Effector memory CD4-positive, alpha-beta T cell (primary cell): ENCODE measurements around the gene CPNE9.

ENCODE experiments used
- DNase-seq, 3 donors: peaks; one replicate each; pipeline ENCODE4 v3.0.0-alpha.2; 2020
- H3K27ac ChIP-seq: 2 replicates; pipeline ENCODE4 v1.7.0; 2013; ENCODE audit warnings: mild to moderate bottlenecking, low read length, moderate library complexity; ENCODE audit not compliant: insufficient read depth, poor library complexity, severe bottlenecking
- H3K27me3 ChIP-seq: replicated peaks from 2 replicates; pipeline ENCODE4 v1.7.0; 2013; ENCODE audit warnings: mild to moderate bottlenecking, low read length; ENCODE audit not compliant: insufficient read depth, control insufficient read depth, poor library complexity, severe bottlenecking
- H3K36me3 ChIP-seq: 2 replicates; pipeline ENCODE4 v1.7.0; 2013; ENCODE audit warnings: mild to moderate bottlenecking, low read length, moderate library complexity; ENCODE audit not compliant: control insufficient read depth, insufficient read depth
- H3K4me1 ChIP-seq: 2 replicates; pipeline ENCODE4 v1.7.0; 2013; ENCODE audit warnings: low read length, mild to moderate bottlenecking; ENCODE audit not compliant: control insufficient read depth, insufficient read depth, poor library complexity, severe bottlenecking
- H3K4me3 ChIP-seq: 2 replicates; pipeline ENCODE4 v1.7.0; 2013; ENCODE audit warnings: low read length, low read depth, mild to moderate bottlenecking; ENCODE audit not compliant: insufficient read depth, poor library complexity, severe bottlenecking
- H3K9me3 ChIP-seq: 2 replicates; pipeline ENCODE4 v1.7.0; 2013; ENCODE audit warnings: mild to moderate bottlenecking, low read length, moderate library complexity; ENCODE audit not compliant: control insufficient read depth

The CPNE9 gene

GRCh38 chr3:9686050-9686550 is 17.5 kb upstream of the CPNE9 start:
- Histone ChIP-seq H3K4me1 (no peaks in the 10 kb centered on the region), H3K9me3 (no peaks in the 10 kb centered on the region), H3K27me3 (no peaks in the 10 kb centered on the region), H3K27ac (no peak overlapping the region), H3K4me3 (no peak overlapping the region), H3K36me3 (peaks cover 94% of the 10 kb centered on the region)
- DNase-seq: no peak

- Histone ChIP-seq H3K36me3 (peaks cover 94% of the 10 kb centered on the region), H3K4me3 (no peak overlapping the region), H3K4me1 (no peaks in the 10 kb centered on the region), H3K27me3 (no peaks in the 10 kb centered on the region), H3K27ac (no peak overlapping the region), H3K9me3 (no peaks in the 10 kb centered on the region)
- DNase-seq: no peak
These were observed 16.9 kb upstream of the CPNE9 start for GRCh38 chr3:9686703-9687102.

GRCh38 chr3:9687514-9687913 is 16.1 kb upstream of the CPNE9 start:
- H3K27me3 ChIP-seq: no peaks in the 10 kb centered on the region
- peaks cover 95% of the 10 kb centered on the region for H3K36me3 ChIP-seq
- no peak overlapping the region for H3K27ac ChIP-seq
- DNase-seq: no peak
- no peaks in the 10 kb centered on the region for H3K4me1 ChIP-seq
- no peaks in the 10 kb centered on the region for H3K9me3 ChIP-seq
- no peak overlapping the region for H3K4me3 ChIP-seq

GRCh38 chr3:9688961-9689360 is 14.7 kb upstream of the CPNE9 start:
- DNase-seq: no peak
- Histone ChIP-seq H3K27me3 (no peaks in the 10 kb centered on the region), H3K4me1 (no peaks in the 10 kb centered on the region), H3K4me3 (no peak overlapping the region), H3K9me3 (no peaks in the 10 kb centered on the region), H3K36me3 (peaks cover 98% of the 10 kb centered on the region), H3K27ac (no peak overlapping the region)

- Histone ChIP-seq H3K27ac (no peak overlapping the region), H3K36me3 (peaks cover 98% of the 10 kb centered on the region)
These were observed 13.9 kb upstream of the CPNE9 start for GRCh38 chr3:9689757-9690156.

GRCh38 chr3:9690451-9691450 is 12.9 kb upstream of the CPNE9 start:
- peaks cover 98% of the 10 kb centered on the region for H3K36me3 ChIP-seq
- no peak for DNase-seq
- no peak overlapping the region for H3K4me3 ChIP-seq
- no peaks in the 10 kb centered on the region for H3K27me3 ChIP-seq
- H3K27ac ChIP-seq: no peak overlapping the region
- no peaks in the 10 kb centered on the region for H3K9me3 ChIP-seq
- H3K4me1 ChIP-seq: no peaks in the 10 kb centered on the region

More at GRCh38 chr3:9689757-9690156, 13.9 kb upstream of the CPNE9 start:
- Histone ChIP-seq H3K27me3 (no peaks in the 10 kb centered on the region), H3K9me3 (no peaks in the 10 kb centered on the region), H3K4me3 (no peak overlapping the region), H3K4me1 (no peaks in the 10 kb centered on the region)
- no peak for DNase-seq

GRCh38 chr3:9691636-9692035 is 12.0 kb upstream of the CPNE9 start:
- Histone ChIP-seq H3K36me3 (peaks cover 91% of the 10 kb centered on the region), H3K9me3 (no peaks in the 10 kb centered on the region), H3K27me3 (no peaks in the 10 kb centered on the region), H3K4me3 (no peak overlapping the region), H3K27ac (no peak overlapping the region), H3K4me1 (no peaks in the 10 kb centered on the region)
- no peak for DNase-seq

- no peak for DNase-seq
- Histone ChIP-seq H3K36me3 (peaks cover 92% of the 10 kb centered on the region), H3K27ac (no peak overlapping the region), H3K27me3 (no peaks in the 10 kb centered on the region), H3K4me1 (no peaks in the 10 kb centered on the region), H3K9me3 (no peaks in the 10 kb centered on the region), H3K4me3 (no peak overlapping the region)
These were observed 11.2 kb upstream of the CPNE9 start for GRCh38 chr3:9692416-9692815.

- no peaks in the 10 kb centered on the region for H3K9me3 ChIP-seq
- no peak for DNase-seq
- H3K4me1 ChIP-seq: no peaks in the 10 kb centered on the region
- H3K27ac ChIP-seq: no peak overlapping the region
- peaks cover 71% of the 10 kb centered on the region for H3K36me3 ChIP-seq
- H3K4me3 ChIP-seq: no peak overlapping the region
- no peaks in the 10 kb centered on the region for H3K27me3 ChIP-seq
These were observed 8.3 kb upstream of the CPNE9 start for GRCh38 chr3:9695345-9695744.

GRCh38 chr3:9695746-9696145 is 7.9 kb upstream of the CPNE9 start:
- H3K9me3 ChIP-seq: no peaks in the 10 kb centered on the region
- no peak for DNase-seq
- H3K27ac ChIP-seq: no peak overlapping the region
- no peaks in the 10 kb centered on the region for H3K4me1 ChIP-seq
- H3K36me3 ChIP-seq: peaks cover 67% of the 10 kb centered on the region
- H3K27me3 ChIP-seq: no peaks in the 10 kb centered on the region
- no peak overlapping the region for H3K4me3 ChIP-seq
